GM18907 (cell line): ENCODE measurements around the gene SPATA32.
"Not testable (repeated sequence)": the region's sequence is repeated elsewhere in the genome, so short reads cannot be mapped to it uniquely, and the experiment has no call there.

ENCODE experiments used
- ATAC-seq: cut with Tn5 transposase; IDR thresholded peaks from one replicate; pipeline ENCODE4 v1.9.1; 2021; ENCODE audit warnings: mild to moderate bottlenecking, moderate library complexity; ENCODE audit not compliant: unreplicated experiment

SPATA32 gene

DNA sequence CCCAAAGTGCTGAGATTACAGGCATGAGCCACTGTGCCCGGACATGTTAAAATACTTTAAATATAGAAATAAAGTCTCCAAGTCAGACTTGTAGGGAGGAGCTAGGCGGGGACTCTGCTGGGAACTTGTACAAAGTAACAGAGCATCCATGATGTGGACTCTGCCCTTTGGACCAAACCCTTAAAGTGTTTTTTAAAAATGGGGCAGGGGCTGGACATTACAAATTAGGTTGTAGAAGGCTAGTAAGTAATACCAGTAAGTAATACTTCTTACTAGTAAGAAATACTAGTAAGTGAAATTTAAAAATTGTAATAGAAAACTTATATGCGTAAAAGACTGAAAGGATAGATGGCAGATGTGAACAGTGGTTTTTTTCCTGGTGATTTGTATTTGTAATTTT lies 9.7 kb upstream of the SPATA32 start:
- ATAC-seq: no peak

DNA sequence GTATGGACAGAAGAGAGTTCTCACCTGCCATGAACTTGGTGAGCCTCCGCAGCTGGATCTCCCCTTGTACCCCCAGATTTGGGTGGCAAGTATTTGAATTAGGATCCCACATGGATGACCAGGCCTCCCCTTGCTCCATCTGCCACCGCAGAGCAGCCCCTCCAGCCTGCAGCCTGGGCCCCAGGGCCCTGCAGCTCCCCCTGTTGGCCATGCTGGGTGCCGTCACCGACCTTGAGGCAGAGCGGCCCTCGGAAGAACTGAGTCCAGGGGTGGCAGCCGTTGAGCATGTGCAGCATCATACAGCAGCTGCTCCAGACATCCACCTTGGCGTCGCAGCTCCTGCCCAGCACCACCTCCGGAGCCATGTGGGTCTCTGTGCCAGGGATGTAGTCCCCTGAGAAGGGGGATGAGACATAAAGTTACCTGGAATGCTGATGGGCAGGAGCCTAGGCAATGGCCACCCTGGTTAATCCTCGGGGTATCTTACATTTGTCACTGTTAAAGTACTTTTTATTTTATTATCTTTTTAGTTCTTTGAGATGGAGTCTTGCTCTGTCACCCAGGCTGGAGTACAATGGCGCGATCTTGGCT lies 9.0 kb upstream of the SPATA32 start:
- no peak for ATAC-seq

DNA sequence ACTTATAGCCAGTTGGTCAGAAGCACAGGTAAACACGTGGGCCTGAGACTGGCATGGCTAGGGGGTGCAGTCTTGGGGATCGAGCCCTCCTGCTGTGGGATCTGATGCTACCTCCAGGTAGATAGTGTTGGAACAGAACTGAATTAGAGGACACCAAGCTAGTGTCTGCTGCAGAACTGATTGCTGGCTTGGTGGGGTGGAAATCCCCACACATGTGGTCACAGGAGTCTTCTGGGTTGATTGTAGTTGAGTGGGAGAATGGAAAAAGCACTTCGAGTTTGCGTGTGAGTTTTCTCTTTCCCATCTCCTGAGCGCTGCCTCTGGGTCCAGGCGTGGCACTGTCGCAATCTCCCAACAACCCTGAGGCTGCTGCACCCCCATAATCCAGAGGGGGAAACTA lies 8.0 kb upstream of the SPATA32 start:
- ATAC-seq: no peak

DNA sequence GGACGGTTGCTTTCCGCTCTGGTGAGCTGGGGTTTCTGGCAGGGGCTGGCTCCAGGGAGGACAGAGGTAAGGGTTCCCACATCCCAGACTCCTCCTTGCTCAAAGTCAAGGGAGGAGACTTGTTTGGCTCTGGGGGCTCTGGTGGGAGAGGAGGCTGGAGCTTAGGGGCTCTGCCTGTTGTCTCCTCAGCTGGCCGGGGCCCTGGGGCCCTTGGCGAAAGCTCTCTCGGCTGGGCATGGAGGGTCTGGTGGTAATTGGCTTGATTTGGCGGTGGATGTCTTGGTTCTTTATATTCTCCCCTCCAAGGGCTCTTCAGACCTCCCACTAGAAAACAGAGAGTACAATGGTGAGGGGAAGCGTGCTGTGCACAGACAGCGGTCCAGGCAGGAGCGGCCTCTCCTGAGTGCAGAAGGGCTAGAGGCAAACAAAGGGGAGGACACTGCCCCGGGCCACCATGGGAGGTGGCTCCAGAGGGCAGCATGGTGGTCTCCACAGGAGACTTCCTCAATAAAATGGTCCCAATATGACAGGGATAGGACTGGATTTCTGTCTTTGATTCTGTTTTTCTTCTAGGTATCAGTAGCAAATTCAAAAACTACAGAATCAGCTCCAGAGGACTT lies 5.7 kb upstream of the SPATA32 start:
- no peak for ATAC-seq

DNA sequence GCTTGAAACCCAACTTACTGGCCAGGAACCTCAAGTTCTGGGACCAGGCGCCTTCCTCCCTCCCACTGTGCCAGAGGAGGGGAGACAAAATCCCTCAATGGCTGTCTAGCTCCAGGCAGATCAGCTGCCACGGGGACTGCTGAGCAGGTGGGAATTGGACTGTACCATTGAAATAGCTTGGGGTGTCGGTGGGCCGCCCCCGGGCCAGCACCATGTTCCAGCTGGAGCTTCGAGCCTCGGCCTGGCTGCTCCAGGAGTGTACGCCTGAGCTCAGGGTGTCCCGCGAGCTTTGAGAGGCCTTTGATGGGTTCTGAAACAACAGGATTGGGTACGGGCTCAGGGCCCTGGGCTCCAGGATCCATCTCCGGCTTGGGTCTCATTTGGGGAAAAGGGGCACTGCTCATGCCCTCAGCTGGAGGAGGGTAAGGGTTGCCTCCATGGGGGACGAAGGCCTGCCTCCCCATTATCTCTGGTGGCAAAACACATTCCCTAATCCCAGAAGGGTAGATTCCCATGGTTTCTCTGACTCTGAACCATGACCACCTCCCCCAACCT lies 4.6 kb upstream of the SPATA32 start:
- no peak for ATAC-seq

DNA sequence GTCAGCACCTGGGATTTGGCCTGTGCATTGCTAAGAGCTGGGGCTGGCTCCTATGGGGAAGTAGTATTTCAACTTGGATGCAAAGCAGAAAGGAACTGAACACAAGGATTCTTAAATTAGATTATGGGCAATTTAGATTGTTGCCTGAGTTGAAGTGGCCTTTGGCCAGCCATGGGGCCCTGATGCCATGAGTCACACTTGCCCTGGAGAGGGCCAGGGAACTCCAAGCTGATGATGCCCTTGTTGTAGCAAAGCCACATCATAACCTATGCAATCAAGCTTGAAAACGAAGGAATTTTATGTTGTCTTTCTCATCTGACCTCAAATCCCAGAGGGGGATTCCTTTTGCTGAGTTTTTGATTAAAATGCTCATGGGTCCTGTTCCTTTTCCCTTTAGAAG lies 3.9 kb upstream of the SPATA32 start:
- no peak for ATAC-seq

DNA sequence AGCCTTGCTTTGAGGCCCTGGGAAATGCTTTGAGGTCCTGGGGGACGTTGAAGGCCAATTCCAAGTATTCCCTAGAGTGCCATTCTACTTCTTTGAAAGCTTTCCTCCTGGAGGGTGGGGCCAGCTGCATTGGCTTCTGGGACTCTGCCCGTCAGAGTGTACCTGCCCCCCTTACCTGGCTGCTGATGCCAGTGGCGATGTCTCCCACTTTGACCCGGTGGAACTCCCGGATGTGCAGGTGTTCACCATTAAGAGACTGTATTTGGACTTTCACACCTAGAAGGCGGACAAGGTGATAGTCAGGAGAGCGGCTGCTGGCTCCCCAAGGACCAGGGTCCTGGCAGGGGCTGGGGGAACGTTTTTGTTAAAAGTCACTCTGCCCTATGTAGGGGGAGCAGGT lies 3.1 kb upstream of the SPATA32 start:
- no peak for ATAC-seq

DNA sequence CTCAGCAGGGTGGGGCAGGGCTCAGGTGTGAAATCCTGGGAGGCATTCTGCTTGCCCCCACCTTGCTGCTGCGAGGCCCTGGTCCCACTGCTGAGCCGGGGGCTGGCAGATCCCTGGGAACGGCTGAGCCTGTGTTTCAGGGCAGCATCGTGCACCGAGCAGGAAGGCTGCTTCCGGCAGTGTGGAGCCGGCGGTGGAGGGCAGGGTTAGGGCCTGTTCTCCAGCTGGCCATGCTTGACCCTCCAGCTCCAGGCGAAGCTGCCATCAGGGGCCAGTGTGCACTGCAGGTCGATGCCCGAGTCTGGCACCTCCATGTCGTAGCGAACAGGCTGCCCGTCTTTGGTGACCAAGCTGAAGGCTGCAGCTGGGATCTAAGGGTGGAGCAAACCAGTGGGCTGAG lies 2.5 kb upstream of the SPATA32 start:
- no peak for ATAC-seq

DNA sequence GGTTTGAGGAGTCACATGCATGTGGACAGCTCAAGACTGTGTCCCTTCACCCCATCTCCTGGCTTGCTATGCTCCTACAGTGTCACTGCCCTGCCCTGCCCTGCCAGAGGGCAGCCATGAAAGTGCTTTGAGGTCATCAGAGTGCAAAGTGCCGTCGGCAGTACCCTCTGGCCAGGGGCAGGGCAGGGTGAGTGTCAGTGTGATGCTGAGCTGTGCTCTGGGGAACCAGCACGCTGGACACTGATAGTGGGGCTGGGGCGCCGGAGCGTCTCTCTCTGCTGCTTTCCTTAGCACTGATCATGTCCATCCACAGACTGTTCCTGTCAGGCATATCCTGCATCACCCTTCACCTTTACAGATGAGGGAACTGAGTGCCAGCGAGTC lies 1.6 kb upstream of the SPATA32 start:
- no peak for ATAC-seq

DNA sequence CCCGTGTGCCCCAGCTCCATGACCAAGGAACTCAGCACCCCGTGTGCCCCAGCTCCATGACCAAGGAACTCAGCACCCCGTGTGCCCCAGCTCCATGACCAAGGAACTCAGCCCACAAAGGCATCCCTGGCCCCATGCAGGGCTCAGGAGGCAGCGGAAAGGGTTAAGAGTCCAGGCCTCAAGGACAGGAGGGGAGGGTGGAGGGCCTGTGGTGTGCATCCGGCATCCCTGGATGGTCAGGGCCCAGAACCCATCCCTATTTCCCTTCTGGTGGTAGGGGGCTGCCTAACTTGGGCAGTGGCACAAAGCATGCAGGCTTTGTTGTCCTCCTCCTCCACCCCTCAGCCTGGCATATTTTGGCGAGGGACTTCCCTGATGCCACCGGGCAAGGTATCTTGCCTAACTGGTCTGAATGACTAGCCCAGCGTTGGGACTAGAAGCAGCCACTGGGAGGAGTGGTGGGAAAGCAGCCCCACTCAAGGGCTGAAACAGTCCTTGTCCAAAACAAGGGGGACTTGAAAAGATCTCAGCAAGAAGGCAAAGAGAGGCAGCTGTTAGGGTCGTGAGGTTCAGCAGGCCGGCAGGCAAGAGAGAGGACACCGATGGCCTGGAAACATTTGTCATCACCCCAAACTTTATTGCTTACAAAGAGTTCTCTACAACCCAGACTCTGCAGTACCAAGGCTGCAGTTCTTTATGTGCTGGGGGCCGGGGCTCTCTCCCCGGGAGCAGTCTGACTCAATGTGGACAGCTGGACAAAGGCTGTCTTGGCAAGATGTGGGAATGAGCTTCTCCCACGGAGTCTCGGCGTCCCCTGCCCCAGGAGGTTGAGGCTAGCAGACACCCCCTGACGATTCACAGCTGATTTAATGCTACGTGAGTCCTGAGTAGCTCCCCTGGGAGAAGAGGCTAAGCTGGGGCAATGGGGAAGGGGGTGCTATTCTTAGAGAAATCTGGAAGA lies 902 bp upstream of the SPATA32 start:
- ATAC-seq: no peak

DNA sequence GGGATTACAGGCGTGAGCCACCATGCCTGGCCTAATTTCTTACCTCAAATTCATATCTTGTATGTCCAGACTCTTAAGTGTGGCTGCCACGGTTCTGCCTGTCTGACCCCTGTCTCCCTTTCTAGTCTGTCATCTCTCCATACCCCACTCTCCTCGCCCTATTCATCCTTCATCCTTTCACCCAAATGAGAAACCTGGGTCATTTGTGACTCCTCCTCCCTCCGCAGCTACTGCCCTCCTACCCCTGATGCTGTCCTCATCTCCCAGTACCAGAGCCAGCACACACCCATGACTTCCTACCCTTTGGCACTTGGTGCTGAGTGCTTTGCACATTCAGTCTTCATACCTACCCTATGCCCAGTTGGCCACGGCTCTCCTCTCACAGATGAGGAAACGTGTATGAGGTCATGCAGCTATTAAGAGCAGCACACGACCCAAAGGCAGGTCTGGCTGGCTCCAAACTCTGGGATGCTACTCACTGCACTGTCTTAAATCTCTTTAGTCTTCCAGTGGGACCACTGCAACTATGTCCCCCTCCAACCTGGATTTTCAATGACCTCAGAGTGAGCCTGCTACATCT lies 1.6 kb downstream of the SPATA32 start:
- ATAC-seq: no peak

DNA sequence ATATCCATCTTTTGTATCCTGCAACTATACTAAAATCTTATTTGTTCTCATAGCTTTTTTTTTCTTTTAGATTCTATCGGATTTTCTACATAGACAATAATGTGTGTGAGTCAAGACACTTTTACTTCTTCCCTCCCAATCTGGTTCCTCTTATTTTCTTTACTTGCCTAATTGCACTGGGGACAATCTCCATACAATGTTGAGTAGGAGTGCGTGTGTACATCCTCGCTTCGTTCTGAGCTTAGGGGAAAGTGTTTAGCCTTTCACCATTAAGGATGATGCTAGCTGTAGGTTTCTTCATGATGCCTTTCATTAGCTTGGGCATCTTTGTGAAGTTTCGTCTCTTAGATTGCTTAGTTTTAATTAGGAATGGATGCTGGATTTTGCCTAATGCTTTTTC lies 2.9 kb downstream of the SPATA32 start:
- ATAC-seq: no peak

DNA sequence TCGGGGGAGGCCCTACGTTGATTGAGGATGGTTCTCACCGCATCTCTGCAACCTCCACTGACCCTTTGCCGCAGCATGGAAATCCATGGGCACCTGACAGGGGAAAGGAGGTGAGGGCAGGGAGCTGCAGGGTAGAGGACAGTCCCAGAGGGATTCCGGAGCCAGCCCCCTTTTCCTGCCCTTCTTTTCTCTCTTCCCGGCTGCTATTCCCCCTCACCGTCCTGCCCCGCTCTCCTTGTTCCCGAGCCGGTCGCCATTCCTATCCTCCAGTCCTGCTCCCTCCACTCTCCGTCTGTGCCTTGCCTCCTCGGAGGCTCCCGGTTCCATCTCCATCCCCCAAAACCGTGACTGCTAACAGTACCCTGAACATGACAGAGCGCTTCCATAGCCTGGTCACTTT lies 4.8 kb downstream of the SPATA32 start:
- no peak for ATAC-seq

DNA sequence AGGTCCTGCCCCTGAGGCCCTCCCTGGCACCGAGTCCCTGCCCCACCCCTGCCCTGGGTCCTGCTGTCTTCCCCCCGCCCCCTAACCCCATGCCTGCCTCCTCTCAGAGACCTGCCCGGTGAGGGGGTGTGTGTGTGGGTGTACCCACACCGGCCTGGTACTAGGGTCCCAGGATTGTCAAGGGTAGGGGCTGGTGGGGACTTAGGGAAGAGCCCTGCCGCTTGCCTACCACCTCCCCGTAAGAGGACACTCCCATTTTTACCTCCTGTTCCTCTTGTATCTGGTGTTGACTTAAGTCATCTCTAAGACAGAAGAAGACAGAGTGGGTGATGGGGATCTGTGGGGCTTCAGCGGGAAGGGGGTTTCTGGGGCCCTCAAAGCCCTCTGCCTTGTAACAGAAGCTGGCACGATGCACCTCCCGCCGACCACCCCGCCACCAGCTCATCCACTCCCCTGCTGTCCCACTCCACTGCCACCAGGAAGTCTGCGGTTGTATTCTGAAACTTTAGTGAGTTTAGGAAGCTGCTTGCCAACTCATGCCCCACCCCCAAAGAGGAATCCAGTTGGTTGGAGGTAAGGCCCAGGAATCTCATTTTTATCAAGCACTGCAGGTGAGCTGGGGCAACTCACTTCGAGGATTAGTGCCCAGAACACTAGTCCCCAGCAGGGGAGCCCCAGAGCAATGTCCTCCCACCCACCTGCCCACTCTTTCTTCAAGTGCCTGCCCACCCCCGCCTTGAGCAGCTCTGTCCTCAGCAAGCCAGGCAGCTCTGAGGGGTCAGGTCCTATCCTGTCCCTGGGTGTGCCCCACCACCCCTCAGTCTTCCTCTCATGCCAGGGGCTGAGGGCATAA lies 5.6 kb downstream of the SPATA32 start:
- ATAC-seq: no peak

DNA sequence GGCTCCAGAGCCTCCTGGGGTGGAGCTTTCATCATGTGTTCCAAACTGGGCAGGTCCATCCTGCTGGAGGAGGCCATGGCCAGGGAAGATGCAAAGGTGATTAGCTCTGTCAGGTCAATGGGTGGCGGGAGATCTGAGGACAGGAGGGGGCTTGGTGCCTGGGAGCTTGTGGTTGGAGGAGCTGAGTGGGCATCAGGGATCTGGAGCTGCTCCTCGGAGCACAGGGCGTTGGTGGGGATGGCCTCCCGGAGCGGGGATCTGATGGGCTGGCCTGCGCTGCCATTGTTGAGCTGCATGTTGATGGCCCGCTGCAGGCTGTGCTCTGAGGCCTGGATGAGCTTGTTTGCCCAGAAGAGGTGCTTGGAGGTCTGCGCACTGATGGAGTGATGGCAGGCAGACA lies 6.5 kb downstream of the SPATA32 start:
- ATAC-seq: no peak

DNA sequence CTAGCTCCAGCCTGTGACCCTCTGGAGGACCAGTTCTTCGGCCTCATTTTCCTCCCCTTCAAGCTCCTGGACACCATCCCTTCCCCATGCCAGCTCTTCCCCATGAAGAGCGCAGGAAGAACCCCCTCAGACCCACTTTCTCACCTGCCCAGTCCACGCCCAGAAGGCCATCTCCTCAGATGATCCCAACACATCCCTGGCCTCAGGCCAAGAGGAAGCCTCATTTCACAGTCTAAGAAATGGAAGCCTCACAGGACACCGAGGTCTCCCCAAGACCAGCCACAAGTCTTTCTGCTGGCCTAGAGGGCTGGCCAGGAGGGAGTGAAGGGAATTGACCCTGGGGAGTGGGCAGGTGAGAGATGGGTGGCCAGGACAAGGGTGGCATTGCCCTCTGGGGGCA lies 8.0 kb downstream of the SPATA32 start:
- no peak for ATAC-seq

DNA sequence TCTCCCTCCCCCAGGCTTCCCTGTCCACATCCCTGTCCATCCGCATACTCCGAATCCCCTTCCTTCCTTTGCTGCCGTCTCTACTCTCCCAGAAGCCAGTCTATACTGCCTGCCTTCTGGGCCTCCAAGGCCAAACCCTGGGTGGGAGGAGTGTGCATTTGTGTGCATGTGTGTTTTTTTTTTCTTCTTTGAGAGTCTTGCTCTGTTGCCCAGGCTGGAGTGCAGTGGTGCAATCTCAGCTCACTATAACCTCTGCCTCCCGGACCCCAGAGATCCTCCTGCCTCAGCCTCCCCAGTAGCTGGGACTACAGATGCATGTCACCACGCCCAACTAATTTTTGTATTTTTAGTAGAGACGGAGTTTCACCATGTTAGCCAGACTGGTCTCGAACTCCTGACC lies 8.7 kb downstream of the SPATA32 start:
- not testable (repeated sequence) for ATAC-seq

DNA sequence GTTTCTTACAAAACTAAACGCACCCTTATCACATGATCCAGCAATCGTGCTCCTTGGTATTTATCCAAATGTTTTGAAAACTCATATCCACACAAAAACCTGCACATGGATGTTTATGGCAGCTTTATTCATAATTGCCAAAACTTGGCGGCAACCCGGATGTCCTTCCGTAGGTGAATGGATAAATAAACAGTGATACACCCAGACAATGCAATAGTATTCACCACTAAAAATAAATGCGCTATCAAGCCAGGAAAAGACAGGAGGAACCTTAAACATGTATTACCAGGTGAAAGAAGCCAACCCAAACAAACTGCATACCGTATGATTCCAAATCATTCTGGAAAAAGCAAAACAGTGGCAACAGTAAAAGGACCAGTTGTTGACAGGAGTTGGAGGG lies 10.0 kb downstream of the SPATA32 start:
- no peak for ATAC-seq

DNA sequence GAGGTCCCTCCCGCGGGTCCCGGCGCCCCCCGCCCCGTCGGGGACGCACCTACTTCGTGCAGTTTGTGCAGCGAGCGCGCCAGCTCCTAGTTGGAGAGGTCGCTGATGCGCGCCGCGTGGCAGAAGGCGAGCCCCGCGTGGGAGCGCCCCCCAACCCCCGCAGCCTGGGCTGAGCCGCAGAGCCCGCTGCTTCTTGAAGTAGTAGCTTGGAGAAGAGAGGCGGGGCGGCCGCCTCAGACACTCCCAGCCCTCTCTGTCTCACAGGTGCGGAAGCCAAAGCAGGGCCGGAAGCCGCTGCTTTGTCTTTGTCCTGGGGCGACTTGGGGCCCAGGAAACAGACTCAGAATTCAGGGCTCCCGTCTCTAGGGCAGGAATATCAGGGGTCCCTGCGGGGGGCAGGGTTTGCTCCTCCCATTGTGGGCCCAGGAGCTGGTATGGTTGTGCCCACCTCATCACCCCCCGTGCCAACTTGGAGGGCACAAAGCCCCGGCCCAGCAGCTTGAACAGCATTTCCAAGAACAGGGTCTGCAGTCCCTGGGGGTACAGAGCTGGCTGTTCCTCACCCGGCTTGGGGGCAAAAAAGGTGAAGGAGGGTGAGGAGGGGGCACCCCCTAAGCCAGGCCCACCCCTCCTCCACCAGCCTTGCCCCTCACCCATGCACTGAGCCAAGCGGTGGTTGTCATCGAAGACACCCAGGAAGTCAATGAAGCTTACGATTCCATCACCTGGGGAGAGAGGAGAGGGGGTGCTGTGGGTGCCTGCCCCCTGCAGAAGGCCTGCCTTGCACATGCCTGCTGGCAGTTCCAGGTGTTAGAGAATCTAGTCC lies 13.5 kb downstream of the SPATA32 start:
- peak; percentile 64 for ATAC-seq
